LoVo (cell line): ENCODE data around the gene DCBLD2.
"Not testable (repeated sequence)": the region's sequence is repeated elsewhere in the genome, so short reads cannot be mapped to it uniquely, and the experiment has no call there.

Experiments used
- DNase-seq: peaks from one replicate; pipeline ENCODE4 v3.0.0-alpha.2; 2016; ENCODE audit warnings: low spot score

The DCBLD2 gene

GRCh38 chr3:98890965-98891910 lies 10.3 kb downstream of the DCBLD2 start:
- no peak for DNase-seq

DNA sequence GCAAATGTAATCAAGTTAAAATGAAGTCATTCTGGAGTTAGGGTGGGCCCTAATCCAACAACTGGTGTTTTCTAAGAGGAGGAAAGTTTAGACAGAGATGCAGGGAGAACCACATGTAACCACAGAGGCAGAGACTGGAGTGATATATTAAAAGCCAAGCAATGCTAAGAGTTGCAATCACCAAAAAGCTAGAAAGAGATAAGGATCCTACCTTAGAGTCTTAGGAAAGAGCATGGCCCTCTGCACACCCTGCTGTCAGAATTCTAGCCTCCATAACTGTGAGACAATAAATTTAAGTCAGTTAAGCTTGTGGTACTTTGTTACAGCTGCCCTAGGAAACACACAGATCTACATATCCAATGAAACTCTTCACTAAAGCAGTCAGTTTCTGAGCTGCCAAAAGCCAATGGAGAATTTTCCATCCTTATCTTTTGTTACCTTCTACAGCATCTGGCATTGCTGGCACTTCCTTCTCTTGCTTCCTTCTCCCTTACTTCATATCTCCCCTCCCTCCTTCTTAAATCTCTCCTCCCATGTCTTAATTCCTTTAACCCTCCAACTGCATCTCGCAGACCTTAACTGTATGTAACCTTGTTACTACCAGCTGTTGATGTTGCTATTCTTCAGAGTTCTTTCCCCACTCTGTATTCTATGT lies 11.2 kb downstream of the DCBLD2 start:
- no peak for DNase-seq

DNA sequence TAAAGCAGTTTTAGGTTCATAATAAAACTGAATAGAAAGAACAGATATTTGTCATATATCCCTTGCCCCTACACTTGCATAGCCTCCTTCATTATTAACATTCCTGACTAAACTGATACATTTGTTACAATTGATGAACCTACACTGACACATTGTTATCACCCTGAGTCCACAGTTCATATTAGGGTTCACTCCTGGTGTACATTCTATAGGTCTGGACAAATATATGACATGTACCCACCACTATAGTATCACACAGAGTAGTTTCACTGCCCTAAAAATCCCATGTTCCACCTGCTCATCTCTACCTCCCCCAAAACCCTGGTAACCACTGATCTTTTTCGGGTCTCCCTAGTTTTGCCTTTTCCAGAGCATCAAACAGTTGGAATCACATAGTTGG lies 13.8 kb downstream of the DCBLD2 start:
- no peak for DNase-seq

- DNase-seq: no peak
These were observed 15.0 kb downstream of the DCBLD2 start for GRCh38 chr3:98886525-98886924.

DNA sequence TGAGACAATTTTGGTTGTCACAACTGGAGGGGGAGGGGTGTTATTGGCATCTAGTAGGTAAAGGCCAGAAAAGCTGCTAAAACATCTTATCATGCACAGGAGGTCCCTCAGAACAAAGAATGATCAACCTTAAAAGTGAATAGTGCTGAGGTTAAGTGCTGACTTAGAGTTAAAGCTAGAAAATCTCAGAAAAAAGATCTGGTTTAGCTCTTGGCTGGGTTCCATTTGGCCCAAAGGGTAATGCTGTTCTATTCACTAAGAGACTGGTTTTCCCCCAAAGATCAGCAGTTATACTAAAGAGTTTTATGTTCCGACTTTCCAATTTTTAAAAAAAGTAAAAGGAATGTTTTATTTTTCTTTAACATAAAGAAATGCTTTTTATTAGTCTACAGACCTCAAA lies 15.6 kb downstream of the DCBLD2 start:
- no peak for DNase-seq

- no peak for DNase-seq
These were observed 16.7 kb downstream of the DCBLD2 start for GRCh38 chr3:98884675-98885371.

DNA sequence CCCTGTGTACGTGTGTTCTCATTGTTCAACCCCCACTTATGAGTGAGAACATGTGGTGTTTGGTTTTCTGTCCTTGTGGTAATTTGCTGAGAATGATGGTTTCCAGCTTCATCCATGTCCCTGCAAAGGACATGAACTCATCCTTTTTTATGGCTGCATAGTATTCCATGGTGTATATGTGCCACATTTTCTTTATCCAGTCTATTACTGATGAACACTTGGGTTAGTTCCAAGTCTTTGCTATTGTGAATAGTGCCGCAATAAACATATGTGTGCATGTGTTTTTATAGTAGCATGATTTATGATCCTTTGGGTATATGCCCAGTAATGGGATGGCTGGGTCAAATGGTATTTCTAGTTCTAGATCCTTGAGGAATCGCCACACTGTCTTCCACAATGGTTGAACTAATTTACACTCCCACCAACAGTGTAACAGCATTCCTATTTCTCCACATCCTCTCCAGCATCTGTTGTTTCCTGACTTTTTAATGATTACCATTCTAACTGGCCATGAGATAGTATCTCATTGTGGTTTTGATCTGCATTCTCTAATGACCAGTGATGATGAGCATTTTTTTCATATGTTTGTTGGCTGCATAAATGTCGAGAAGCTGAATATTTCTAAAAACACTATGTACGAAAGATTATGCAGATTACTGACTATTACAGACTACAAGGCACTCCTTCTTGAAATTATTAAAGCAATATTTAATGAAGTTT lies 18.7 kb downstream of the DCBLD2 start:
- DNase-seq: not testable (repeated sequence)

DNA sequence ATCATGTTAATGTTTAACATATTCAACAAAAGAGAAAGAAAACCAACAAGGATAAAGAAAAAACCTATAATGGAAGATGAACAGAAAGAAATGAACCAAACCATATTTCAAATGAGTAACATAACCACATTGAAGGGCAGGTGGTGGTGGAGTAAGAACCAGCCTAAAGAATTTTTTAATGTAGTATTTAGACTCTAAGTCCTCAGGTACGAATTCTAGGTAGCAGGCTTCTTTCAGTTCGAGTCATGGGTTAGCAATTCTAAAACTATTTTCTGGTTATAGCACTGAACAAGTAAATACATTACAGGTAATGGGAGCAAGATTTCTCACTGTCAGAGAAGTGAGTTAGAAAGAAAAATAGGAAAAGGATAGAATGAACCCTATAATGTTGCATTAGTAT lies 24.4 kb downstream of the DCBLD2 start:
- no peak for DNase-seq

GRCh38 chr3:98875535-98875934 lies 26.0 kb downstream of the DCBLD2 start:
- no peak for DNase-seq

DNA sequence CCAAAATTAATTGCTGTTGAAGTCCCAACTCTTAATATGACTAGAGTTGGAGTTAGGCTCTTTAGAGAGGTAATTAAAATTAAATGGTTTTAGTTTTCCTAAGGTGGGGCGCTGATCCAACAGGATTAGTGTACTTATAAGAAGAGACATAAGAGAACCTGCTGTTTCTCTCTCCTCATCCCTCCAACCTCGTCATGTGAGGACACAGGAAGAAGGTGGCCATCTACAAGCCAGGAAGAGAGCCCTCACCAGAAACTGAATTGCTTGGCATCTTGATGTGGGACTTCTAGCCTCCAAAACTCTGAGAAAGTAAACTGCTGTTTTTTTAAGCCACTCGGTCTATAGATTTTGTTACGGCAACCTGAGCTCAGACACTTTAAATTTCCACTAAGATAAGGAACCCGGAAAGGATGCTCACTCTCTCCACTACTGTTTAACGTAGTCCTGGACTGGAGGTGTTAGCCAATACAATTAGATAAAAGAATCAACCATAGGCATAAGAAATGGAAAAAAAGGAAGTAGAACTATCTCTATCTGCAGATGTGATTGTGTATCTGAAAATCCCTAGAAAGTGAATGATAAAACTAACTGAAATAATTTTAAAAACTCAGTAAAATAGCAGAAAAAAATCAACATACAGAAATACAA lies 26.8 kb downstream of the DCBLD2 start:
- no peak for DNase-seq

- no peak for DNase-seq
These were observed 32.1 kb downstream of the DCBLD2 start for GRCh38 chr3:98869391-98869790.

- not testable (repeated sequence) for DNase-seq
These were observed 43.5 kb downstream of the DCBLD2 start for GRCh38 chr3:98857971-98858370.

DNA sequence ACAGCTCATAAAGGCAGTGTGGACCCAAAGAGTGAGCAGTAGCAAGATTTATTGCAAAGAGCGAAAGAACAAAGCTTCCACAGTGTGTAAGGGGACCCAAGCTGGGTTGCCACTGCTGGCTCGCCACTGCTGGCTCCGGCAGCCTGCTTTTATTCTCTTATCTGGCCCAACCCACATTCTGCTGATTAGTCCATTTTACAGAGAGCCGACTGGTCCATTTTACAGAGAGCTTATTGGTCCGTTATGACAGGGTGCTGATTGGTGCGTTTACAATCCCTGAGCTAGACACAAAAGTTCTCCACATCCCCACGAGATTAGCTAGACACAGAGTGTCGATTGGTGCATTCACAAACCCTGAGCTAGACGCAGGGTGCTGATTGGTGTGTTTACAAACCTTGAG lies 44.2 kb downstream of the DCBLD2 start:
- DNase-seq: not testable (repeated sequence)

DNA sequence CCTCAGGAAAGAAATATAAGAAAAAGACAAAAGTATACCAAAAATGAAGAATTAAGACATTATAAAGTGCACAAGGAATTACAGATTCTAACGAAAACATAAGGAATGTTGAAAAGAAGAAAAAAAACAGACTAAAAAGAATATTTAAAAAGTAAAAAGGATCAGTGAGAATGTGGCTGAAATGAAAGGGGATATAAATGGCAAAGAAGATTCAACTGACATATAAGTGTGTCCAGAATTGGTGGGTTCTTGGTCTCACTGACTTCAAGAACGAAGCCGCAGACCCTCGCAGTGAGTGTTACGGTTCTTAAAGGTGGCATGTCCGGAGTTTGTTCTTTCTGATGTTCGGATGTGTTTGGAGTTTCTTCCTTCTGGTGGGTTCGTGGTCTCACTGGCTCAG lies 44.8 kb downstream of the DCBLD2 start:
- DNase-seq: no peak

DNA sequence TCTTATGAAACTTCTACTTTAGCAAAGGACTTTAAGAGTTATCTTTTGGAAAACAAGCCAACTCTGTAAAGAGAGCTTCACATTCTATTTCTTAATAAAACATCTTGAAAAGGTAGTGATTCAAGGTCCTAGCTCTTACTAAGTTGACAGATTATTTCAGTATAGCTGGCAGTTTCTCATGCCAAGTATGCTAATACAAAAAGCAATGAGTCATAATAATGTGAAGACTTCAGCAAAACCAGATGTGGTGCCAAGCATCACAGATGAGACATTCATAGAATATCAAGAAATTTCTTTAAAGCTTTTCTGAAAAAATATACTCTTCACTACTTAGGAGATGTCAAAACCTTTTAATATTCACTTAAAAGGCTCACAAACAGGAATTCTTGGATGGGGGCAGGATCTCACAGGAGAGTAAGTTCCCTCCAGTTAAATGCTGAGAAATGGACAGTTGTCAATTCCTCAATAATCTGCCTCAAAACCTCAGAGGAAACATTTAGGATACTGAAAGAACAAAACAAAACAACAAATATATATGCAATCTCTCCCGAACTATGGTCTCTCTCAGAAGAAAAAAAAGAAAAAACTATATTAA lies 45.6 kb downstream of the DCBLD2 start:
- no peak for DNase-seq

- no peak for DNase-seq
These were observed 53.4 kb downstream of the DCBLD2 start for GRCh38 chr3:98848108-98848507.

GRCh38 chr3:98846101-98846500 lies 55.4 kb downstream of the DCBLD2 start:
- no peak for DNase-seq

- no peak for DNase-seq
These were observed 58.1 kb downstream of the DCBLD2 start for GRCh38 chr3:98843266-98843959.

- no peak for DNase-seq
These were observed 61.6 kb downstream of the DCBLD2 start for GRCh38 chr3:98839846-98840245.

- not testable (repeated sequence) for DNase-seq
These were observed 70.4 kb downstream of the DCBLD2 start for GRCh38 chr3:98831060-98831459.
